GM19238 (cell line): ENCODE measurements around the gene KAZALD1.
A peak's percentile ranks its signal among the peaks of the same experiment; 100 is the strongest.

Experiments used
- DNase-seq: peaks from one replicate; pipeline ENCODE4 v3.0.0; 2011; ENCODE audit warnings: low spot score; ENCODE audit not compliant: insufficient read length

KAZALD1 gene

DNA sequence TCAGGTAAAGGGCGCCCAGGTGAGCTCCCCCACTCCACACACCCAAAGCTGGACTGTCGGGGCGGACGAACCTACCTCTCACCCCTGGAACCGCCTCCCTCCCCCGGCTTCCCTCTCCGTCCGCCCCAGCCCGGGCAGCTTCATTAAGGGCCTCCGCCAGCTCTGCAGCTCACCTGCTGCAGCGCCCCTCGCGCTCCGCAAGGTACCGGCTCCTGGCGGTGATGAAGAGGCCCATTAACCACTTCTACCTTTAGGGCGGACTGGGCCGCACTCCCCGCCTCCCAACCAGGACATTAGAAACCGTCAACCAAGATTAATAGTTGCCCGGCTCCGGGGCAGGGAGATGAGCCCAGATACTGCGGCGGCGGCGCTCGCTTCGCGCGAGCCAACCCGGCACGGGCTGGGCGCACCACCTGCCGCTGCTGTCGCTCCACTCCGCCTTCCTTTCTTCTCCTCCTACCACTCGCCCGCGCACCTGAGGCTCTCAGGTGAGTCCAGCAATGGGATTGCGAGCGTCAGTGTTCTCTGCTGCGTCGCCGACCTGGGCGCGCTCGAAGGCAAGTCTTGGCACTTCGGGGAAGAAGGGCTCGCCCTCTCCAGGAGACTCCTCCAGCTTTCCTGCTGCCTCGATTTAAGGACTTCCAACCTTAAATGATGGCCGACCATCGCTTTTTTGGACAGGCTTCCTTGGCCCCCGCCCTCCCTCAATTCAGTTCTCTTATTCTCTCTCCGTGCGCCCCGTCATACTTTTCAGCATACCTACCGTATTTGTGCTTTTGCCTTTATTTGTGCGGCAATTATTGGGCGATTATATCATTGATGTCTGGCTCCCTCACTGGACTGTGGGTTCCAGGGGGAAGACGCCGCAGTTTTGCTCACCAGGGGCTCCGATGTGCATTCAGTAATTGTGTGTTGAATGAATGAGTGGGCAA, 13.6 kb upstream of the KAZALD1 start:
- no peak for DNase-seq

DNA sequence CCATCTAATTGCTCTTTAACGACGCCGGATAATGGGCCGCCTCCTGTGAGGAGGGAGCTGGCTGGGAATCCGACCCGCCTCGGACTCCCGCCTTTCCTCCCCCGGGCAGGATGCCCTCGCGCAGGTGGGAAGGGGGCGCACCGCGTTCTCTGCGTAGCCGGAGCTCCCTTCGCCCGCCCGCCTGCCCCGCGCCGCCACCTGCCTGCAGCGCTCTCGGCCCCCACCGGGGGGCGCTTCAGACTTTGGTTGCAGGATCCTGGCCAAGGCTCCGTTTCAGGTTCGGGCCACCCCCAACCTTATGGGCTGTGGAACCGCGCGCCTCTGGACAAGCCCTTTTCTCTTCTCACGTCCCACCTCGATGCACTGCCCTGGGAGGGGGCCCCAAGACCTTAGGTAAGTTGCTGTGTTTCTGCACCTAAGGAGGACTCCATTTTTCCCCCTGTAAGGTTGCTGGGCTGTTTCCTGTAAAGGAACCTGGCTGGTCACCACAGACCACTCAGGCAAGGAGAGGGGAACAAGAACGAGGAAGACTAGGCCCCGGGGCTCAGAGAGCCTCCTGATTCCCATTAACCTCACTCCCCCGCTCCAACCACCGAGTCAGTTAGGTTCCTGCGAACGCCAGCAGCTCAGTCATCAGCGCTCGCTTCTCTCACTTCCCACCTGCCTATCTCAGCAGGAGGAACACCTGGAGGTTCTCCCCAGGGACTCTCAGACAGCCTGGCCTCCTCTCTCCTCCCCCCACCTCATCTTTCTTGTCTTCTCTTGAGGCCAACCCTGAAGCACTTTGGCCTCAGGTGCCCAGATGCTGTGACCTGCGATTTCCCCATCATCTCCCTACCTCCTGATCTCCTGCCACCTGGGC, 11.3 kb upstream of the KAZALD1 start:
- DNase-seq = peak; percentile 81

DNA sequence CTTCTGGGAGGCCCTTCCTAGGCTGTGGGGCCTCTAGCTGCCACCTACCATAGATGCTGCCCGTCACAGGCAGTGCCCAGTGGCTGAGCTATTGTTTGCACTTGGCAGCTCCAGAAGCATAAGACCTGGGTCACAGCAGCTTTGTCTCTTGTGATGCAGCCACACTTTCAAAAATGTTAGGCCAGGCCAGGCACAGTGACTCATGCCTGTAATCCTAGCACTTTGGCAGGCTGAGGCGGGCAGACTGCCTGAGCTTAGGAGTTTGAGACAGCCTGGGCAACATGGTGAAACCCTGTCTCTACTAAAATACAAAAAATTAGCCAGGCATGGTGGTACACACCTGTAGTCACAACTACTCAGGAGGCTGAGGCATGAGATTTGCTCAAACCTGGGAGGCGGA, 9.5 kb upstream of the KAZALD1 start:
- DNase-seq = no peak

DNA sequence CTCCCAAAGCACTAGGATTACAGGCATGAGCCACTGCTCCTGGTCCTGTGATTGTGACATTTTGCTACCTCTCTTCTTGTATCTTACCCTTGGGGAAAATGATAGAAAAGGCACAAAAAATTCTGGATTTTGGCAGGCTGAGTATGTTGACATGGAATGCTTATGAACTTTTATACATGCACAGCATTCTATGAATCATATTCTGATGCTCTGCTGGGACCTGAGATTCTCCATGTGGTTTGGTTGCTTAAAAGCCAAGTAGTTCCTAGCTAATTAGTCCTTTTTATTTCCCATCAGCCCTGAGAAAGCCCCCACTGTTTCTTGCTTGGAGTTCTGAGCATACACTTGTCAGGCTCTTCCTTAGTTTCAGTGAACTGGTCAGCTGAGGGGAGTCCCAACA, 8.3 kb upstream of the KAZALD1 start:
- DNase-seq = no peak

DNA sequence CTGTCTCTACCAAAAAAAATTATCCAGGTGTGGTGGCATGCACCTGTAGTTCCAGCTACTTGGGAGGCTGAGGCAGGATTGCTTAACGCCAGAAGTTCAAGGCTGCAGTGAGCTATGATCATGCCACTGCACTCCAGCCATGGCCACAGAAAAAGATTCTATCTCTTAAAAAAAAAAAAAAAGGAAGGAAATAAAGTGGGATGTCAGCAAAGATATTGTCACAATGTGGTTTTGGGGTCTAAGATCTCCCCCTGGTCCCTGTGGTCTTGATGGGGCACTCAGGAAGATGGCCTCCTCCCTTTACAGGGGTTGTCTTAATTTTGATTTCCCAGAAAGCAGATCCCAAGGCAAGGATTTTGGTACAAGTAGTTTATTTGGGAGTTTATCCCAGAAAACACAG, 7.4 kb upstream of the KAZALD1 start:
- no peak for DNase-seq

DNA sequence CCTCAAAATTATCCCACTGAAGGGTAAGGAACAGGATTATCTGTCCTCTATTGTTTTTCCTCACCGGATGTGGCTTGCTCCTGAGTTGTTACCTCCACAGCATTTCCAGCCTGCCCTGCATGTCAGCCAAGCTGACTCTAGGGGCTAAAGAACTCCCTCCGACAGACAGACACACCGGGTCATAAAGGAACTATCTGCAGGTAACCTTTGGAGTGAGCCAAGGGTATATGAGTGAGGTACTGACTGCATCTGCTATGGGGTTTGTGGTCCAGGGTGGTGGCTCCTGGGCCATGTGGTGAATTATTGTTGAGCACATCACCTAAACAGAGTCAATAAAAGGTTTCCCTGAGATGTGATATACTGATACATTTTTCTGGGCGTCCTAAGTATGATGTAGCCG, 6.9 kb upstream of the KAZALD1 start:
- DNase-seq = no peak

DNA sequence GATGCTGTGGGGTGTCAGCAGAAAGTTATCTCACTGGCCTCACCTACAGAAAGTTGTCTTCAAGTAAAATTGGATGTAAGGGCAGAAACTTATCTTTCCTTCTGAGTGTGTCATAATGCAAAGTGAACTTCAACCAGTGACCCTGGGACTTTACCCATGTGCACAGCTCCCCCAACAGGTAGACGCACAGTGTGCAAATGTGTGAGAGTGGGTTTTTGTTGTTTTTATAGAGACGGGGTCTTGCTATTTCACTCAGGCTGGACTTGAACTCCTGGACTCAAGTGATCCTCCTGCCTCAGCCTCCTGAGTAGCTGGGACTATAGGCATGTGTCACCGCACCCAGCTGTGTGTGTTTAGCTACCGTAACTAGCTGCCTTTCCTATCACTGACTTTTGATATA, 6.4 kb upstream of the KAZALD1 start:
- no peak for DNase-seq

DNA sequence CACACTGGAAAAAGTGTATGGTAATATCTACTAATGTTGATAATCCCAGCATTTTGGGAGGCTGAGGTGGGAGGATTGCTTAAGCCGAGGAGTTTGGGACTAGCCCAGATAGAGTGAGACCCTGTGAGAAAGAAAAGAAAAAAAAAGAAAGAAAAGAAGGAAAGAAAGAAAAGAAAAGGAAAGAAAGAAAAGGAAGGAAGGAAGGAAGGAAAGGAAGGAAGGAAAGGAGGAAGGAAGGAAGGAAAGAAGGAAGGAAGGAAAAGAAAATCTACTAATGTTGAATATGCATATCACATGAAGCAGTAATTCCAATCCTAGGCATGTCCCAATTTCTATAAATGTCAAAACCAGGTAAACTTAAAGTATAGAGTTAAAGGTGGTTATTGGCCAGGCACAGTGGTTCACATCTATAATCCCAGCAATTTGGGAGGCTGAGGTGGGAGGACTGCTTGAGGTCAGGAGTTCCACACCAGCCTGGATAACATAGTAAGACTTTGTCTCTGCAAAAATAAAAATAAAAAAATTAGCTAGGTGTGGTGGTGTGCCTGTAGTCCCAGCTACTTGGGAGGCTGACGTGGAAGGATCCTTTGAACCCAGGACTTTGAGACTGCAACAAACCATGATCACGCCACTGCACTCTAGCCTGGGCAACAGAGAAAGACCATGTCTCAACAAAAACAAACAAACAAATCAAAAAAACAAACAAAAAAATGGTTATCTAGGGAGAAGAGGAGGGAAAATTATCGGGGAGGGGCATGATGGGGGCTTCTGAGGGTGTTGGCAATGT, 5.2 kb upstream of the KAZALD1 start:
- DNase-seq = no peak

DNA sequence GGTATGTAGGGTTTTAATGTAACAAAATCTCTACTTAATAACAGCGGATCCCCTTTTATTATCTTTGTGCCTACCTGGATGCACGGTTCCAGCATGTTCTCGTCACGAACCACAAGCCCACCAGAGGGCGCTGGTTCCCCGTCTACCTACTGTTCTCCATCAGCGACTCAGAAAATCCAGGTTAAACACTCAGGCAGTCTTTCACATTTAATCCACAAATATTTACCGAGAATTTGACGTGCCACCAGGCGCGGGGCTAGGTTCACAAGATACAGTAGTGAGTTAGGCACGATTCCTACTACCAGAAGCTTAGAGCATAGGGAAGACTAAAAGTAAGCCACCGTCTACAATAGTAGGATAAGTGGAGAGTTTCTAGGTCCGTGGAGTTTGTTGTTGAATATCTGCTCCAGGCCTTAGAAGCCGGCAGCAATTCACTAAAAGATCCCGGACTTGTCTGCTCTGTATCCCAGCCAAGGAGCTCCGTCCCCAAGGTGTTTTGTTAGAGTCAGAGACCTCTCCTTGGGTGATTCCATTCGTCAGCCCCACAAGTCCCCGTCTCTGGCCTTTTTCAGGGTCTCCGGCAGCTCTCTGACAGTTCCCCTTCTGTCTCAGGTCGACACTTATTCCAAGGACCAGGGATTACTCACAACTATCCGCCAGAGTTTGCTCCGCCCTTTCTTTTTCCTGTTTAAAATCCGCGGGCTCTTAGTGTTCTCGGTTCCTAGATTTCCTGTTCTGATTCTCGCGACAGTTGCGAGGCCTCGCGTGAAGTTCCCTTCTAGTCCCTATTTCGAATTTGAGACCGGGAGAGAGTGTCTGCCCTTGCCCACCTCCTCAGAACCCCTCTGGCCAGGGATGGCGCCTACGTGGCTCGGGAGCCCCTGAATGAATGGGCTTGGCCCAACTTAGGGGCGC, 1.5 kb upstream of the KAZALD1 start:
- peak; percentile 63 for DNase-seq

DNA sequence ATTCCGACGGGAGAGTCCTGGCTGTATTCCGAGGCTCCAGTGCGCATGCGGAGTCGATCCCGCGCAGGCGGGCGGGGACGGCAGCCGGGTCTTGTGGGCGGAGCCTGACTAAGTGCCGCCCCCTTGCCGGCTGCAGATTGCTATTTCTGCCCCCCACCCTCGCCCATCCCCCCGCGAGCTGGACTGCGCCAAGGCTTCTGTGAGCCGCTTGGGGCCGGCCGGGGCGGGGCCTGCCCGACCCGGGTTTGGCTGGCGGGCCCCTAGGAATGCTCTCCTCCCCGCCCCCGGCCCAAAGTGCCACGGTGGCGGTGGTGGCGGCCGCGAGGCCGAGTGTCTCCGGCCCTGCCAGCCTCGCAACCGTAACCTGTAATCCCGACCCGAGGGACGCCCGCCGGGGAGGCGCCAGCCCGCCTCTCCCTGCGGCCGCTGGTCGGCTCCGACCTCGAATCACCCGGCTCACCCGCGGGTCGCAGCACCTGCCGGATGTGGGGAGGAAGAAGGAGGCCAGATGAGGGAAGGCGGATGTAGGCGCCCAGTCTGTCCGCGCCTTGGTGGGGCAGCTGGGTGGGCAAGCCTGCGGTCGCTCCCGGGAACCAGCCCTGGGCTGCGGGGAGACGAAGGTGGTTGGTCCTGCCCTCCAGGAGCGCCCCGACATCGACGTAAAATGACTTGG, 702 bp upstream of the KAZALD1 start:
- DNase-seq = peak; percentile 91

DNA sequence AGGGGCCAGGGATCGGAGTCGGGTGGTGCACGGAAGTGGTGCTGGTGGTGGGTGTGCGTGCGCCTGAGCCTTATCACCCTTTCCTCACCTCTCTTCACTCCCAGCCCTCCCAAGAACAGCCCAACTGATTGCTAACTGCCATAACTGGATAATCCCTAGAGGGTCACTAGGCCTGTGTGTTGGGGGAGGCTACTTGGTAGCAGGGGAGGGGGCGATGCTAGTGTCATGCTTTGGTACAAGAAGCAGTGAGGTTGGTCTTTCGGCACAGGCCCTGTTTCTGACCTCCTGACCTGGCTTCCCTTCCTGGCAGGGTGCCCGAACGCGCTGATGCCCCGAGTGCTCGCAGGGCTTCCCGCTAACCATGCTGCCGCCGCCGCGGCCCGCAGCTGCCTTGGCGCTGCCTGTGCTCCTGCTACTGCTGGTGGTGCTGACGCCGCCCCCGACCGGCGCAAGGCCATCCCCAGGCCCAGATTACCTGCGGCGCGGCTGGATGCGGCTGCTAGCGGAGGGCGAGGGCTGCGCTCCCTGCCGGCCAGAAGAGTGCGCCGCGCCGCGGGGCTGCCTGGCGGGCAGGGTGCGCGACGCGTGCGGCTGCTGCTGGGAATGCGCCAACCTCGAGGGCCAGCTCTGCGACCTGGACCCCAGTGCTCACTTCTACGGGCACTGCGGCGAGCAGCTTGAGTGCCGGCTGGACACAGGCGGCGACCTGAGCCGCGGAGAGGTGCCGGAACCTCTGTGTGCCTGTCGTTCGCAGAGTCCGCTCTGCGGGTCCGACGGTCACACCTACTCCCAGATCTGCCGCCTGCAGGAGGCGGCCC, 652 bp downstream of the KAZALD1 start:
- DNase-seq = no peak

DNA sequence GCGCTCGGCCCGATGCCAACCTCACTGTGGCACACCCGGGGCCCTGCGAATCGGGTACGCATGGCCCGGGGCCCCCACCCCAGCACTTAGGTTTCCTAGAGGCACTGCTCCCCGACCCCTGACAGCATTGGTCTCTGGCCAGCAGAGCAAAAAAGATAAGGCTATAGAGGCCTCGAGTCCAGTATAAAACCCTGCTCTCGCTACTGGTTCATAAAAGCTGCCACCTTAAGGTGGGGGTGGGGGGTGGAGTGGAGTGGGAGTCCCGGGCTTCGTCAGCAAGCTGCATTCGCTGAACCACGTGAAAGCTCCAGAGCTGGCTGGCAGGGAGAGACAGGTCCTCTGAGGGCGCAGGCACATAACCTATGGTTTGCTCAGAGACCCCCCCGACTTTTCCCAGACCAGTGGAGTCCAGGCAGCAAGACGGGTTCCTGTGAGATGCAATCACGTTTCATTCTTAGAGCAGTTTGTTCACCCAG, 1.3 kb downstream of the KAZALD1 start:
- no peak for DNase-seq

DNA sequence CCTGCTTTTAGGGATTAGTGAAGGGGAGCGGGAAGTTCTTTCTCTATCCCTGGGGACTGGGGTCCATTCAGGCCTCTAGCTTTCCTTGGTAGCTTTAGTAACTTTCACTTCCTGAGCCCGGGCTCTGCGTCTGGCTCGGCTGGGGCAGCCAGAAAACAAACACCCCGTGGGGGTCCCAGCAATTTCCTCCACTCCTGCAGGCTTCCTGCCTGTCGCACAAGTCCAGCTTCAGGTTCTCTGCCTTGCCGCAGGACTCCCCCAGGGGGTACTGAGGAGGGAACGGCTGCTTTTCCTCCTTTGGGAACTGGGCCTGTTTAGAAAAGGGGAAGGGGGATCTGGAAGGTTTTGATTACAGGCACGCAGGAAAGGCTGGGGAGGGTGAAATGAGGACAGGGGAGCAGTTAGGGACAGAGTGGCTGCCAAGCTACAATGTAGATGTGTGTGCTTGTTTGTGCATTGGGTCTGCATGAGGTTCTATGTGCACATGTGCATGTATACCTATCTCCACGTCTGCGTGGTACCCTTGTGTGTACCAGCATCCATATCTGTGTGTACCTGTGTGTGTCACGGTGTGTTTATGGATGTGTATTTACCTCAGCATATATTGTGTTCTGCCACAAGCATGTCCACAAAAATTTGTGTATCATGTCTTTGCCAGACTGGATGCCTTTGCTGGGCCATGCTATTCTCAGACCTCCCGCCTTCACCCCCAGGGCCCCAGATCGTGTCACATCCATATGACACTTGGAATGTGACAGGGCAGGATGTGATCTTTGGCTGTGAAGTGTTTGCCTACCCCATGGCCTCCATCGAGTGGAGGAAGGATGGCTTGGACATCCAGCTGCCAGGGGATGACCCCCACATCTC, 2.0 kb downstream of the KAZALD1 start:
- no peak for DNase-seq

DNA sequence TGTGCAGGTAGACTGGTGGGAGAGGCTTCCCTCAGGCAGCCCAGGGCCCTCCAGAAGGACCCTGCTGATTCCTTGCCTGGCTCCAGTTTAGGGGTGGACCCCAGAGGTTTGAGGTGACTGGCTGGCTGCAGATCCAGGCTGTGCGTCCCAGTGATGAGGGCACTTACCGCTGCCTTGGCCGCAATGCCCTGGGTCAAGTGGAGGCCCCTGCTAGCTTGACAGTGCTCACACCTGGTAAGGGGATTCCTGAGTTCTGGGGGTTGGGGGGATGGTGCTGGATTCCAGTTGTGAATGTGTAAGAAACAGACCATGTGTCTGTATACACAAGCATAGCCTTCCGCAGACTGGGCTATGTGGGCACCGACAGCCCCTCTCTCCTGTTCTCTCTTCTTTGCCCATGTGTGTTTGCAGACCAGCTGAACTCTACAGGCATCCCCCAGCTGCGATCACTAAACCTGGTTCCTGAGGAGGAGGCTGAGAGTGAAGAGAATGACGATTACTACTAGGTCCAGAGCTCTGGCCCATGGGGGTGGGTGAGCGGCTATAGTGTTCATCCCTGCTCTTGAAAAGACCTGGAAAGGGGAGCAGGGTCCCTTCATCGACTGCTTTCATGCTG, 2.7 kb downstream of the KAZALD1 start:
- no peak for DNase-seq

DNA sequence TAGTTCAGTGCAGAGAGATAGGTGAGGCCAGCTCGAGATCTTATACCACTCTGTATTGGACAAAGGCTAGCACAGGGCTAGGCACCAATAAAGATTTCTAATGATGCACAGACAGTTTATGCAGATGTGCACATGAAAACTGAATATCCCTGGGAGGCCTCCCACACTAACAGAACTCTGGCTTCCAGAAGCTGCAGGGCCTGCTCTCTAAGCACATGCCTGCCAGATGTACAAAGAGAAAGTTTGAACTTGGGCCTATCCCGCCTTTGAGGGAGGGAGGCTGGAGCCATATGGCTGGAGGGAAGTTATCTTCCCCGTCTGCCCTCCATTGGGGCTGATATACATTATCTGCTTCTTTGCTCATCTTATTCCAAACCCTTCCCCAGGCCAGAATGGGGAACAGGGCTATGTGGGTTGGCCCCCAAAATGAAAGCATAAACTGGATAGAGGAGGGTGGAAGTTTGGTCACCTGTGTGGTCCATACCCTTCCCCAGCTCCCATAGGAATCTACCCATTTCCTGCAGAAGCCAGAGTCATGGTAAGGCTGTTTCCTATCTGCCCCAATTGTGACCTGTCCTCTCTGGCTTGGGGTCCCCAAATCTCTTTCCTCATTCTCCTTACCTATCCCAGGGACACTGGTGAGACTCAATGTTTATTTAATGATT, 3.8 kb downstream of the KAZALD1 start:
- no peak for DNase-seq

DNA sequence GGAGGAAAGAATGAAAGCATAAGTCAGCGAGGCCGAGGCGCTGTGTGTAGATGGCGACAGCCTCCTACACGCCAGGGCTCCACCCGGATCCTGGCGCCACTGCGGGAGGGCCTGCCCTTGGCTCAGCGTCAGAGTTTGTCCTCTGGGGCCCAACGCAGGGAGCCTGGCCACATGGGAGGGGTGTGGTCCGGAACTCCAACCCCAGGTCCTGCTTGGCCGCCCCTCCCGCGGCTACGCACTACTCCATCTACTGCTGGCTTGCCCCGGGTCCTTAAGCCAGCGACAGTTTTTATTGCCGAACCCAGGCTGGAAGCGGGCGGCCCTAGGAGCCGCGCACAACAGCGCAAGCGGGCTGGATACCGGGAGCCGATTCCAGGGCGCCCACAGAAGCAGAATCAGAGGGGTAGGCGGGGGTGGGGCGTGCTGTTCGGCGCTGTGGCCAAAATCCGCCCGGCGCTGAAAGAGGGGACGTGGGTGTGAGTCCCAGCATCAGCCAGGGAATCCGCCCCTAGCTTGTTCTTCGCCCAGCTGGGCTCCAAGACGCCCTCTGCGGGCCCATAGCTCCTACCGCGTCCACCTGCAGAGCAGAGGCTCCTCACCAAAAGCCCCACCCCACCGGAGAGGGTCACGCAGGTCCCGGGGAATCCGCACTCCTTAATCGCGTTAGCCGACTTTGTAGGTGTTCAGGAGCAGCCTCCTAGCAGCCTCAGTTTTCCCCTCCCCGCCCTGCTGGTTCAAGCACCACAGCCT, 4.5 kb downstream of the KAZALD1 start:
- peak; percentile 62 for DNase-seq
